ENCODE results near the gene AGPS. TPM values are rescaled to one million over a fixed set of nuclear protein-coding genes. Genes with fewer than 3 reads are reported as not detected.

AGPS gene
- total RNA-seq, 1 experiment from 2014 or later: 54.0 TPM

Small RNAs within 50 kb of the gene (small RNA-seq; reads per million reads assigned to genes)
- gene RF01210: 0.20 reads per million

Other genes with a start within 250 kb of the AGPS start
- gene HNRNPA3, start 180.0 kb upstream of the AGPS start, total RNA-seq (2014; rRNA removed; shearing (Covaris generic); ENCODE audit: low replicate concordance): 51.7 and 62.7 TPM in 2 replicates
- gene NFE2L2, start 128.0 kb upstream of the AGPS start, total RNA-seq (2014; rRNA removed; shearing (Covaris generic); ENCODE audit: low replicate concordance): 33.1 and 66.7 TPM in 2 replicates